DMS153 treated with DMSO at 0.1 percent for 48 hours (cell line): ENCODE measurements around the gene PXN.
"Not testable (repeated sequence)": the region's sequence is repeated elsewhere in the genome, so short reads cannot be mapped to it uniquely, and the experiment has no call there.

Experiments
- DNase-seq: peaks from one replicate; lab custom pipeline; 2025; ENCODE audit not compliant: unreplicated experiment; lab: John Stamatoyannopoulos, UW

Gene PXN

GRCh38 chr12:120211904-120212283, 53.6 kb downstream of the PXN start:
- no peak for DNase-seq

DNA sequence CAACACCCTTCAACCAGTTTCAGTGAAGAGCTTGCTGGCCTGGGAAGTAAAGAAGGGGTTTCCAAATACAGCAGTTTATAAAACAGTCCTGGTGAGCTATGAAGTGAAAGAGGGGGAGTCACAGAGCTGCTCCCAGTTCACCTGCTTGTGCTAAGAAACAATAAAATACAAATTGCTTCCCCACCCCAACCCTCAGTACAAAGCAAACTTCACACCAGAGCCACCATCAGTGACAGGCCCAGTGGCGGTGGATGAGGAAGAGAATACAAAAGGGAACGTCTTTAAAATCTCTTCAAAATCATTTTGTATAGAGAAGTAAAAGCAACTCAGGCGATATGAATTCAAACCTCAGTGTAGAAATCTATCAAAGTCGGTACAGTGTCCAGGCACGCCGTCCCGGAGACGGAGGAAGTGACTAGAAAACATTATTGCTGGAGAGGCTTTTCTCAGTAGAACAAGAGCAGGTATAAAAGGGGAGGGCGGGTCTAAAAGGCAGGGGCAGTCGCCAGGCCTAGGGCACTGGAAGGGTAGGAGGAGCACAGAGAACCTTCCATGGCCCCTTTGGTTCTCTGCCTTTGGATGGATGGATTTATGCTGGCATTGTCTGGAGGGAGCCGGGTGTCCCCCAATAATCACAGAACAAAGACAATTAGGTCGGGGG, 54.2 kb downstream of the PXN start:
- DNase-seq = no peak

GRCh38 chr12:120209851-120210250, 55.7 kb downstream of the PXN start:
- no peak for DNase-seq

DNA sequence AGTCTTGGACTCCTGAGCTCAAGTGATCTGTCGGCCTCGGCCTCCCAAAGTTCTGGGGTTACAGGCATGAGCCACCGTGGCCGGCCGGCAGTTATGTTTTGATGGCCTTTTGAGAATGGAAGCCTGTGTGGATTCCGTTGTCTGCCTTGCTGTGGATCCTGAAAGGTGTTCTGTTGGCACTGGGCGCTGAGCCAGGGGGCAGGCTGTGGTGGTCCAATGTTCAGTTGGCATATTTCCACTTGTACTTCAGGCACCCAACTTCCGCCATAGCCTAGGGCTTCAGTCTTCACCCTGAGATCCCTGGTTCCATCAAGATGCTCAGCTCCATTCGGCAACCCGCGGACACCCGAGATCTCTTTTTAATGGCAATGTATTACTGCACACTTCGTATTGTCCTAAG, 58.3 kb downstream of the PXN start:
- DNase-seq = no peak

DNA sequence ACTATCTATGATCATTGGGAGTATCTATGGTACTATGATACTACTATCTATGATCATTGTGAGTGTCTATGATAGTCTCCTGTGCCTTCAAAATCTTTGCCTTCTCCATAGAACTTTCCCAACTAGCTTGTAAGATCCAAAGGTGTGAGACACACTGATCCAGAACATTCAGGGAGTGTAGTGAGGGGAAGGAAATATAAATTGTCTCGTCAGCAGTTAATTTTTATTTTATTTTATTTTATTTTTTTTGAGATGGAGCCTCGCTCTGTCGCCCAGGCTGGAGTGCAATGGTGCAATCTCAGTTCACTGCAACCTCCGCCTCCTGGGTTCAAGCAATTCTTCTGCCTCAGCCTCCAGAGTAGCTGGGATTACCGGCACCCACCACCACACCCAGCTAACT, 58.7 kb downstream of the PXN start:
- not testable (repeated sequence) for DNase-seq

- DNase-seq = no peak
Measured at GRCh38 chr12:120206228-120206627, 59.3 kb downstream of the PXN start.

DNA sequence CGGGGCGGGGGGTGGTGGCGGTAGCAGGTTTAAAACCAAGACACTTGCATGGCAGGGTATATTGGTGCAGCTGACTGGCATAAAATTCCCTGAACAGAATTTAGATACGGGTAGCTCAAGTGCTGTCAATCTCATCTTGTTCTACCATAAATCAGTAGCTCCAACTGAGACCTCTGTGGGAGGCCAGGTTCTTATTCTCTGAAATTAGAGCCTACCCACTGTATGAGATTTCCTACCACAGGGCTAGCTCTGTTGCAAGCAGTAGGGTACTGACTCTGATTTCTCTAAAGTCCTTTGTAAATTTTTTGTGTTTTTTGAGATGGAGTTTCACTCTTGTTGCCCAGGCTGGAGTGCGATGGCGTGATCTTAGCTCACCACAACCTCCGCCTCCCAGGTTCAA, 61.4 kb downstream of the PXN start:
- no peak for DNase-seq

DNA sequence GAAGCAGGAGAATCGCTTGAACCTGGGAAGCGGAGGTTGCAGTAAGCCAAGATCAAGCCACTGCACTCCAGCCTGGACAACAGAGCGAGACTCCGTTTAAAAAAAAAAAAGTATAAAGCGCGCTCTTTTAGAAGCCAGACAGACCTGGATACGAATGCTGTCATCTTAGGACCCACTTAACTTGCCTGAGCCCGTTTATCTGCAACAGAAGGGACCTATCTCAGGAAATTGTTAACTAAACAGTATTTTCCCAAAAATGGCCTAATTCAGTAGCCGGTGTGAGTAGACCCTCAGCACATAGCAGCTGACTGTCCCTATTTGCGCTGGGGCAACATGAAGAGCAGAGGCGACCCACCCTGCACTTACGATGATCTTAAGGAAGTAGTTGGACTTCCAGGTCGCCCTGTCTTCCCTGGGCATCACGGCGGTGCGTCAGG, 65.1 kb downstream of the PXN start:
- no peak for DNase-seq

GRCh38 chr12:120199595-120200306, 65.8 kb downstream of the PXN start:
- DNase-seq = no peak

- no peak for DNase-seq
Measured at GRCh38 chr12:120199025-120199424, 66.5 kb downstream of the PXN start.

- no peak for DNase-seq
Measured at GRCh38 chr12:120197542-120197887, 68.0 kb downstream of the PXN start.

- not testable (repeated sequence) for DNase-seq
Measured at GRCh38 chr12:120196817-120197541, 68.6 kb downstream of the PXN start.

- DNase-seq = no peak
Measured at GRCh38 chr12:120196363-120196762, 69.2 kb downstream of the PXN start.

DNA sequence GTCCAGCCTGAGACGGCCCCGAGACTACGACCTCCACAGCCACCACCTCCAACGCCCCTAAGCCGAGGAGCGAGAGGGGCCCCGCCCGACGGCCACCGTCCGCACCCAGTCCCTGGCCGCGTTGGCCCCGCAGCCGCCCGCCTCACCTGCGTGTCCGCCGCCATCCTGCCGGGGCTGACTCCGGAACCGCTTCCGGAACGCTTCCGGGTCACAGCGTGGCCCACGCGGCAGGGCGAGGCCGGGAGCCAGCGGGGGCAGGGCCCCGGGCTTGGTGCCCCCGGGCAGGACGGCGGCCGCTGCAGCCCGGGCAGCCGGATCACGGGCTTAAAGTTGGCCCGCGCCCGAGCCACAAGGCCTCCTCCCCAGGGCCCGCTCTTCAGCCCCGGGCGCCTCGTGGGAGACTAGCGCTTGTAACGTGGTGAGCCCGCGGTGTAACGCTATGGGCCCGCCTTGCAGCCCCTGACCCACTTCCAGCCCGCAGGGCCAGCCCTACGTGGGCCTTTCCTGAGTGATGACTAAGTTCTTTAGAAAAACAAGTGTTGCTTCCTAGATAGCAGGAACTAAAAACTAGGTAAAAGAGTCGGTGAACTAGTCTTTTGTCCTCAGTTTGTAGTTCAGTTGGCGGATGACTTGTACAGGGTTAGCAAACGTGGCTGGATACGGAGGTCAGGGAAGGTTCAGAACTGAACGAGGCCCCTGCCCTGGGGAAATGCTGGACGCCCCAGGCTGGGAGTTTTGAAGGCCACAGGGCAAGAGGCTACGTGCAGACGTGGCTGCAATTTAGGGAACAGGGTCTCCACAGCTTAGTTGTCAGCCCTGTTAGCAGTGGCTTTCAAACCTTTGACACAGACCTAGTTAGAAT, 70.8 kb downstream of the PXN start, which contains the start of gene GCN1:
GCN1 (minus strand) TSS at position 182 of the 862 bp plus-strand sequence; CDS start at position 164, 18 bp downstream.
- peak; percentile 51 for DNase-seq

DNA sequence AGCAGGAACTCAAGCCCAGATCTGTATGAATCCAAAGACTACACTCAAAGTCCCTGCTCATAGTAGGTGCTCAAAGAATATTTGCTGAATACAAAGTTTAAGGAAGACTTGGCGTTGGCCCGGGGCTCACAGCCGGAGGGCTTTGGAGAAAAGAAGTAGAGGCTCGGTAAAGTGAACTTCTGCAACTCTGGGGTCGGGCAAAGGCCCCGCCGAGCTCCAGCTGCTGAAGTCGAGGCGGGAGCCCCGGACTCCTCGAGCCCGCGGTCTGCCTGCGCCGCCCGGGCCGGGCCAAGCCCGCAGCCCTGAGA, 71.3 kb downstream of the PXN start:
- no peak for DNase-seq

GRCh38 chr12:120193286-120193685, 72.2 kb downstream of the PXN start:
- not testable (repeated sequence) for DNase-seq

GRCh38 chr12:120190985-120191480, 74.5 kb downstream of the PXN start:
- no peak for DNase-seq

DNA sequence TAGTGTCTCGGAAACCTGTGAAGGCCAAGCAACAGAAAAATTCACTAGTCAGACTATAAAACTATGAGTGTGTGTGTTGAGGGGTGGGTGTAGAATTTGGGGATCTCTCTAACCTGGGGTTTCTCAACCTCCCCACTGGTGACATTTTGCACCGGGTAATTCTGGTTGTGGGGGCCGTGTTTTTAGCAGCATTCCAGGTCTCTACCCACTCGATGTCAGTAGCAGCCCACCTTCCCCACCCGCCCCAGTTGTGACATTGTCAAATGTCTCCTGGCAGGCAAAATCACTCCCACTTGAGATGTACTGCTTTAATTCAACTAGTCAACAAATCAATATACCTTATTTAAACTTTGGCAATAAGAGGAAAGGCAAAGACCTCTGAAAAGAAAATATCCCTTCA, 75.1 kb downstream of the PXN start:
- DNase-seq = no peak

- no peak for DNase-seq
Measured at GRCh38 chr12:120186654-120187053, 78.9 kb downstream of the PXN start.

- DNase-seq = no peak
Measured at GRCh38 chr12:120183211-120183631, 82.3 kb downstream of the PXN start.

DNA sequence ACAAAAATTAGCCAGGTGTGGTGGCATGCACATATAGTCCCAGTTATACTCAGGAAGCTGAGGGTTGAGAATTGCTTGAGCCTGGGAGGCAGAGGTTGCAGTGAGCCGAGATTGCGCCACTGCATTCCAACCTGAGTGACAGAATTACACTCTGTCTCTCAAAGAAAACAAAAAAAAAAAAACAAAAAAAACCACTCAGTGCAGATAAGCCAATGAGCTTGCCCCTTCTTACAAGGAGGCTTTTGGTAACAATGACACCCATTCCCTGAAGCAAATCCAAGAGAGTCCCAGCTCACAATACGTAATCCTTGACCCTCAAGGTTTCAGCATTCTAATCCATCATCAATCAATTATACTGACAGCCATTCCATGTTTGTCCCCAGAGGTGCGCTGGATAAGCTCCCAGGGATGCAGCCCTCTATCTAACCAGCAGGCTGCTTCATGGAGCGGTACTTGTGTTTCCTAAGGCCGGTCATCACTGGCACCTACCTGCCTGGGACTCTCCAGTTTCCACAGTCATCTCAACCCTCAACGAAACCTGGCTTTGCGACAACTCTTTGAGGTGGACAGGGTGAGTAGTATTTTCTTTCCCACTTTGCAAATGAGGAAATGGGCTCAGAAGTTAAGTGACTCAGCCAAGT, 83.4 kb downstream of the PXN start:
- DNase-seq = no peak
